ENCODE results near the gene MINDY1. TPM values are rescaled to one million over a fixed set of nuclear protein-coding genes. Genes with fewer than 3 reads are reported as not detected.

MINDY1 gene
- total and polyA plus RNA-seq, 9 of the 15 experiments (the other 6 are each of a cell fraction or from before 2014, with no cell fraction given): 0.49 to 11.0 (median 6.0) TPM

GRCh38 chr1:150981177-150981804 lies 25.4 kb downstream of the MINDY1 start (continued):
- TF ChIP-seq, protein P1, sequence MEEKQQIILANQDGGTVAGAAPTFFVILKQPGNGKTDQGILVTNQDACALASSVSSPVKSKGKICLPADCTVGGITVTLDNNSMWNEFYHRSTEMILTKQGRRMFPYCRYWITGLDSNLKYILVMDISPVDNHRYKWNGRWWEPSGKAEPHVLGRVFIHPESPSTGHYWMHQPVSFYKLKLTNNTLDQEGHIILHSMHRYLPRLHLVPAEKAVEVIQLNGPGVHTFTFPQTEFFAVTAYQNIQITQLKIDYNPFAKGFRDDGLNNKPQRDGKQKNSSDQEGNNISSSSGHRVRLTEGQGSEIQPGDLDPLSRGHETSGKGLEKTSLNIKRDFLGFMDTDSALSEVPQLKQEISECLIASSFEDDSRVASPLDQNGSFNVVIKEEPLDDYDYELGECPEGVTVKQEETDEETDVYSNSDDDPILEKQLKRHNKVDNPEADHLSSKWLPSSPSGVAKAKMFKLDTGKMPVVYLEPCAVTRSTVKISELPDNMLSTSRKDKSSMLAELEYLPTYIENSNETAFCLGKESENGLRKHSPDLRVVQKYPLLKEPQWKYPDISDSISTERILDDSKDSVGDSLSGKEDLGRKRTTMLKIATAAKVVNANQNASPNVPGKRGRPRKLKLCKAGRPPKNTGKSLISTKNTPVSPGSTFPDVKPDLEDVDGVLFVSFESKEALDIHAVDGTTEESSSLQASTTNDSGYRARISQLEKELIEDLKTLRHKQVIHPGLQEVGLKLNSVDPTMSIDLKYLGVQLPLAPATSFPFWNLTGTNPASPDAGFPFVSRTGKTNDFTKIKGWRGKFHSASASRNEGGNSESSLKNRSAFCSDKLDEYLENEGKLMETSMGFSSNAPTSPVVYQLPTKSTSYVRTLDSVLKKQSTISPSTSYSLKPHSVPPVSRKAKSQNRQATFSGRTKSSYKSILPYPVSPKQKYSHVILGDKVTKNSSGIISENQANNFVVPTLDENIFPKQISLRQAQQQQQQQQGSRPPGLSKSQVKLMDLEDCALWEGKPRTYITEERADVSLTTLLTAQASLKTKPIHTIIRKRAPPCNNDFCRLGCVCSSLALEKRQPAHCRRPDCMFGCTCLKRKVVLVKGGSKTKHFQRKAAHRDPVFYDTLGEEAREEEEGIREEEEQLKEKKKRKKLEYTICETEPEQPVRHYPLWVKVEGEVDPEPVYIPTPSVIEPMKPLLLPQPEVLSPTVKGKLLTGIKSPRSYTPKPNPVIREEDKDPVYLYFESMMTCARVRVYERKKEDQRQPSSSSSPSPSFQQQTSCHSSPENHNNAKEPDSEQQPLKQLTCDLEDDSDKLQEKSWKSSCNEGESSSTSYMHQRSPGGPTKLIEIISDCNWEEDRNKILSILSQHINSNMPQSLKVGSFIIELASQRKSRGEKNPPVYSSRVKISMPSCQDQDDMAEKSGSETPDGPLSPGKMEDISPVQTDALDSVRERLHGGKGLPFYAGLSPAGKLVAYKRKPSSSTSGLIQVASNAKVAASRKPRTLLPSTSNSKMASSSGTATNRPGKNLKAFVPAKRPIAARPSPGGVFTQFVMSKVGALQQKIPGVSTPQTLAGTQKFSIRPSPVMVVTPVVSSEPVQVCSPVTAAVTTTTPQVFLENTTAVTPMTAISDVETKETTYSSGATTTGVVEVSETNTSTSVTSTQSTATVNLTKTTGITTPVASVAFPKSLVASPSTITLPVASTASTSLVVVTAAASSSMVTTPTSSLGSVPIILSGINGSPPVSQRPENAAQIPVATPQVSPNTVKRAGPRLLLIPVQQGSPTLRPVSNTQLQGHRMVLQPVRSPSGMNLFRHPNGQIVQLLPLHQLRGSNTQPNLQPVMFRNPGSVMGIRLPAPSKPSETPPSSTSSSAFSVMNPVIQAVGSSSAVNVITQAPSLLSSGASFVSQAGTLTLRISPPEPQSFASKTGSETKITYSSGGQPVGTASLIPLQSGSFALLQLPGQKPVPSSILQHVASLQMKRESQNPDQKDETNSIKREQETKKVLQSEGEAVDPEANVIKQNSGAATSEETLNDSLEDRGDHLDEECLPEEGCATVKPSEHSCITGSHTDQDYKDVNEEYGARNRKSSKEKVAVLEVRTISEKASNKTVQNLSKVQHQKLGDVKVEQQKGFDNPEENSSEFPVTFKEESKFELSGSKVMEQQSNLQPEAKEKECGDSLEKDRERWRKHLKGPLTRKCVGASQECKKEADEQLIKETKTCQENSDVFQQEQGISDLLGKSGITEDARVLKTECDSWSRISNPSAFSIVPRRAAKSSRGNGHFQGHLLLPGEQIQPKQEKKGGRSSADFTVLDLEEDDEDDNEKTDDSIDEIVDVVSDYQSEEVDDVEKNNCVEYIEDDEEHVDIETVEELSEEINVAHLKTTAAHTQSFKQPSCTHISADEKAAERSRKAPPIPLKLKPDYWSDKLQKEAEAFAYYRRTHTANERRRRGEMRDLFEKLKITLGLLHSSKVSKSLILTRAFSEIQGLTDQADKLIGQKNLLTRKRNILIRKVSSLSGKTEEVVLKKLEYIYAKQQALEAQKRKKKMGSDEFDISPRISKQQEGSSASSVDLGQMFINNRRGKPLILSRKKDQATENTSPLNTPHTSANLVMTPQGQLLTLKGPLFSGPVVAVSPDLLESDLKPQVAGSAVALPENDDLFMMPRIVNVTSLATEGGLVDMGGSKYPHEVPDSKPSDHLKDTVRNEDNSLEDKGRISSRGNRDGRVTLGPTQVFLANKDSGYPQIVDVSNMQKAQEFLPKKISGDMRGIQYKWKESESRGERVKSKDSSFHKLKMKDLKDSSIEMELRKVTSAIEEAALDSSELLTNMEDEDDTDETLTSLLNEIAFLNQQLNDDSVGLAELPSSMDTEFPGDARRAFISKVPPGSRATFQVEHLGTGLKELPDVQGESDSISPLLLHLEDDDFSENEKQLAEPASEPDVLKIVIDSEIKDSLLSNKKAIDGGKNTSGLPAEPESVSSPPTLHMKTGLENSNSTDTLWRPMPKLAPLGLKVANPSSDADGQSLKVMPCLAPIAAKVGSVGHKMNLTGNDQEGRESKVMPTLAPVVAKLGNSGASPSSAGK (IDR thresholded peaks at IDR 0.05): no peak
- TF ChIP-seq FOXK1 (CRISPR knock-in tag; IDR thresholded peaks at IDR 0.05; ENCODE audit: borderline replicate concordance): no peak
- 0 out of 2 replicates have a peak, but pooled peaks have one; percentile 19 for TF ChIP-seq MTA3 (IDR thresholded peaks at IDR 0.05; ENCODE audit: borderline replicate concordance)
- TF ChIP-seq SUPT5H (IDR thresholded peaks at IDR 0.05): no peak
- no peak for TF ChIP-seq ZNF507 (tag; conservative IDR thresholded peaks at IDR 0.05)
- TF ChIP-seq TRIM28 (IDR thresholded peaks at IDR 0.05): no peak
- peak; percentile 19; the same call in 1 of the 2 replicates for TF ChIP-seq CBFA2T3 (IDR thresholded peaks at IDR 0.05)
- TF ChIP-seq CXXC5 (CRISPR knock-in tag; IDR thresholded peaks at IDR 0.05): no peak
- TF ChIP-seq, protein P2, sequence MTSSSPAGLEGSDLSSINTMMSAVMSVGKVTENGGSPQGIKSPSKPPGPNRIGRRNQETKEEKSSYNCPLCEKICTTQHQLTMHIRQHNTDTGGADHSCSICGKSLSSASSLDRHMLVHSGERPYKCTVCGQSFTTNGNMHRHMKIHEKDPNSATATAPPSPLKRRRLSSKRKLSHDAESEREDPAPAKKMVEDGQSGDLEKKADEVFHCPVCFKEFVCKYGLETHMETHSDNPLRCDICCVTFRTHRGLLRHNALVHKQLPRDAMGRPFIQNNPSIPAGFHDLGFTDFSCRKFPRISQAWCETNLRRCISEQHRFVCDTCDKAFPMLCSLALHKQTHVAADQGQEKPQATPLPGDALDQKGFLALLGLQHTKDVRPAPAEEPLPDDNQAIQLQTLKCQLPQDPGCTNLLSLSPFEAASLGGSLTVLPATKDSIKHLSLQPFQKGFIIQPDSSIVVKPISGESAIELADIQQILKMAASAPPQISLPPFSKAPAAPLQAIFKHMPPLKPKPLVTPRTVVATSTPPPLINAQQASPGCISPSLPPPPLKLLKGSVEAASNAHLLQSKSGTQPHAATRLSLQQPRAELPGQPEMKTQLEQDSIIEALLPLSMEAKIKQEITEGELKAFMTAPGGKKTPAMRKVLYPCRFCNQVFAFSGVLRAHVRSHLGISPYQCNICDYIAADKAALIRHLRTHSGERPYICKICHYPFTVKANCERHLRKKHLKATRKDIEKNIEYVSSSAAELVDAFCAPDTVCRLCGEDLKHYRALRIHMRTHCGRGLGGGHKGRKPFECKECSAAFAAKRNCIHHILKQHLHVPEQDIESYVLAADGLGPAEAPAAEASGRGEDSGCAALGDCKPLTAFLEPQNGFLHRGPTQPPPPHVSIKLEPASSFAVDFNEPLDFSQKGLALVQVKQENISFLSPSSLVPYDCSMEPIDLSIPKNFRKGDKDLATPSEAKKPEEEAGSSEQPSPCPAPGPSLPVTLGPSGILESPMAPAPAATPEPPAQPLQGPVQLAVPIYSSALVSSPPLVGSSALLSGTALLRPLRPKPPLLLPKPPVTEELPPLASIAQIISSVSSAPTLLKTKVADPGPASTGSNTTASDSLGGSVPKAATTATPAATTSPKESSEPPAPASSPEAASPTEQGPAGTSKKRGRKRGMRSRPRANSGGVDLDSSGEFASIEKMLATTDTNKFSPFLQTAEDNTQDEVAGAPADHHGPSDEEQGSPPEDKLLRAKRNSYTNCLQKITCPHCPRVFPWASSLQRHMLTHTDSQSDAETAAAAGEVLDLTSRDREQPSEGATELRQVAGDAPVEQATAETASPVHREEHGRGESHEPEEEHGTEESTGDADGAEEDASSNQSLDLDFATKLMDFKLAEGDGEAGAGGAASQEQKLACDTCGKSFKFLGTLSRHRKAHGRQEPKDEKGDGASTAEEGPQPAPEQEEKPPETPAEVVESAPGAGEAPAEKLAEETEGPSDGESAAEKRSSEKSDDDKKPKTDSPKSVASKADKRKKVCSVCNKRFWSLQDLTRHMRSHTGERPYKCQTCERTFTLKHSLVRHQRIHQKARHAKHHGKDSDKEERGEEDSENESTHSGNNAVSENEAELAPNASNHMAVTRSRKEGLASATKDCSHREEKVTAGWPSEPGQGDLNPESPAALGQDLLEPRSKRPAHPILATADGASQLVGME (CRISPR knock-in tag; IDR thresholded peaks at IDR 0.05): no peak
- peak in 1 of 2 experiments; percentile 71; a peak in 1 of 4 replicates for TF ChIP-seq SRF (CRISPR knock-in tag; IDR thresholded peaks at IDR 0.05)

All from K562 (cell line).